HCT116 (cell line): Measurements from ENCODE around the gene KRTAP20-4. TPM values are rescaled to one million over a fixed set of nuclear protein-coding genes. Genes with fewer than 3 reads are reported as not detected.

Source experiments
- ATAC-seq: fragments of 200-7000 bp; cut with Tn5 transposase; 2 replicates; pipeline ENCODE4 v1.9.1; 2020; ENCODE audit warnings: mild to moderate bottlenecking, moderate library complexity
- BruUV-seq: library from RNA; stranded (reverse); fragments of 400-500 nt; replicated peaks from 2 replicates; lab custom pipeline; 2021; lab: Mats Ljungman, UMichigan
- CTCF ChIA-PET: fragments of 300-600 bp; sonication (Branson Sonifier 250); formaldehyde crosslinking; loops from one replicate; lab custom pipeline; 2021; ENCODE audit warnings: antibody characterized with exemption; lab: Charles Lee
- POLR2A ChIA-PET: fragments of 300-600, 350-600 bp; sonication (Branson Sonifier 250); formaldehyde crosslinking; loops from one replicate; lab custom pipeline; 2021; ENCODE audit warnings: antibody characterized with exemption; lab: Charles Lee
- RAD21 ChIA-PET, 2 experiments: fragments of 300-600 bp; sonication (Branson Sonifier 250); formaldehyde crosslinking; loops; one replicate each; lab custom pipeline; 2023; ENCODE audit warnings: low total read pairs in 2 of 2; ENCODE audit not compliant: uncharacterized antibody in 2 of 2, unreplicated experiment in 2 of 2, low non-redundant PET in 1 of 2; lab: Charles Lee
- DNase-seq: peaks from one replicate; pipeline ENCODE4 v3.0.0-alpha.2; 2010; ENCODE audit warnings: low read depth, low spot score
- H2AFZ ChIP-seq: fragments of 200-600 bp; shearing (Covaris generic), sonication (generic); 2 replicates; pipeline ENCODE4 v1.6.1; 2017; ENCODE audit warnings: low read depth, mixed run types, mixed read lengths, antibody characterized with exemption, low read length; ENCODE audit not compliant: poor library complexity, severe bottlenecking
- H3K27ac ChIP-seq: 2 replicates; pipeline ENCODE4 v1.5.1; 2012; ENCODE audit warnings: low read depth, low read length
- H3K27me3 ChIP-seq: fragments of 200-600 bp; sonication (generic); 2 replicates; pipeline ENCODE4 v1.6.1; 2016; ENCODE audit warnings: mixed run types, low read length, mixed read lengths; ENCODE audit not compliant: insufficient read depth
- H3K36me3 ChIP-seq, 2 experiments: fragments of 200-500 bp in 1 of 2; fragments of 200-600 bp in 1 of 2; sonication (Bioruptor generic) in 1 of 2; sonication (generic) in 1 of 2; 2 replicates each; pipeline versions ENCODE4 v1.5.1 to v1.6.1; 2014 to 2016; ENCODE audit warnings: low read length in 2 of 2, inconsistent platforms in 1 of 2, mixed read lengths in 1 of 2, mixed run types in 1 of 2; ENCODE audit not compliant: insufficient read depth in 2 of 2, control insufficient read depth in 1 of 2
- H3K4me1 ChIP-seq, 2 experiments: fragments of 200-600 bp in 1 of 2; sonication (generic) in 1 of 2; 2 replicates each; pipeline versions ENCODE4 v1.5.1 to v1.6.1; 2012 to 2017; ENCODE audit warnings: low read length in 2 of 2, inconsistent platforms in 1 of 2, mild to moderate bottlenecking in 1 of 2, mixed read lengths in 1 of 2, mixed run types in 1 of 2, moderate library complexity in 1 of 2; ENCODE audit not compliant: insufficient read depth in 2 of 2, control insufficient read depth in 1 of 2
- H3K4me2 ChIP-seq: fragments of 200-600 bp; sonication (generic); 2 replicates; pipeline ENCODE4 v1.6.1; 2017; ENCODE audit warnings: mixed run types, low read length, mixed read lengths
- H3K4me3 ChIP-seq, 2 experiments: fragments of 200-600 bp in 1 of 2; sonication (generic) in 1 of 2; replicated peaks in 1 of 2; 2 replicates each; pipeline ENCODE4 v1.5.1; 2011 to 2016; ENCODE audit warnings: low read length in 2 of 2, control low read depth in 1 of 2, low read depth in 1 of 2, mild to moderate bottlenecking in 1 of 2, mixed read lengths in 1 of 2, mixed run types in 1 of 2
- H3K79me2 ChIP-seq: fragments of 200-600 bp; sonication (generic); 2 replicates; pipeline ENCODE4 v1.6.1; 2017; ENCODE audit warnings: mild to moderate bottlenecking, mixed run types, low read length, moderate library complexity, mixed read lengths; ENCODE audit not compliant: insufficient read depth
- H3K9ac ChIP-seq: fragments of 200-600 bp; sonication (generic); 2 replicates; pipeline ENCODE4 v1.6.1; 2016; ENCODE audit warnings: low read length, mixed read lengths
- H3K9me2 ChIP-seq: fragments of 200-600 bp; sonication (generic), shearing (Covaris generic); 2 replicates; pipeline ENCODE4 v1.6.1; 2017; ENCODE audit warnings: mixed run types, mild to moderate bottlenecking, moderate library complexity; ENCODE audit not compliant: insufficient read depth
- H3K9me3 ChIP-seq, 2 experiments: fragments of 200-500 bp in 1 of 2; fragments of 200-600 bp in 1 of 2; sonication (Bioruptor generic) in 1 of 2; sonication (generic) in 1 of 2; 2 replicates each; pipeline ENCODE4 v1.6.1; 2014 to 2017; ENCODE audit warnings: low read length in 2 of 2, mixed read lengths in 2 of 2, inconsistent platforms in 1 of 2, low read depth in 1 of 2, mild to moderate bottlenecking in 1 of 2, mixed run types in 1 of 2, moderate library complexity in 1 of 2; ENCODE audit not compliant: control insufficient read depth in 1 of 2, insufficient read depth in 1 of 2
- H4K20me1 ChIP-seq: fragments of 200-600 bp; sonication (generic), shearing (Covaris generic); 2 replicates; pipeline ENCODE4 v1.6.1; 2017; ENCODE audit warnings: mixed run types, mild to moderate bottlenecking, moderate library complexity; ENCODE audit not compliant: insufficient read depth
- CBX3 ChIP-seq: IDR thresholded peaks from 2 replicates; pipeline ENCODE4 v1.6.1; 2012; ENCODE audit warnings: low read depth
- CEBPB ChIP-seq: IDR thresholded peaks from 2 replicates; pipeline ENCODE4 v1.6.1; 2012; ENCODE audit warnings: low read depth
- CTCF ChIP-seq, 3 experiments: fragments of 200-600 bp in 1 of 3; sonication (generic) in 1 of 3; IDR thresholded peaks in 2 of 3; conservative IDR thresholded peaks in 1 of 3; 2 replicates each; pipeline ENCODE4 v1.5.1; 2012 to 2017; ENCODE audit warnings: low read depth in 2 of 3, low read length in 2 of 3, antibody characterized with exemption in 1 of 3, borderline replicate concordance in 1 of 3, control low read depth in 1 of 3, mild to moderate bottlenecking in 1 of 3, mixed read lengths in 1 of 3, mixed run types in 1 of 3, moderate library complexity in 1 of 3; ENCODE audit not compliant: insufficient read depth in 1 of 3
- EGR1 ChIP-seq: IDR thresholded peaks from 2 replicates; pipeline ENCODE4 v1.6.1; 2012; ENCODE audit warnings: low read depth
- ELF1 ChIP-seq: IDR thresholded peaks from 2 replicates; pipeline ENCODE4 v1.6.1; 2012; ENCODE audit warnings: low read depth, borderline replicate concordance
- EZH2 ChIP-seq: fragments of 200-600 bp; sonication (generic); IDR thresholded peaks from 2 replicates; pipeline ENCODE4 v1.6.1; 2017; ENCODE audit warnings: antibody characterized with exemption, mixed run types
- EZH2phosphoT487 ChIP-seq: fragments of 200-600 bp; IDR thresholded peaks from 2 replicates; pipeline ENCODE4 v1.6.1; 2018; ENCODE audit warnings: antibody characterized with exemption, borderline replicate concordance
- FOSL1 ChIP-seq: IDR thresholded peaks from 2 replicates; pipeline ENCODE4 v1.6.1; 2012; ENCODE audit warnings: low read depth
- POLR2A ChIP-seq: IDR thresholded peaks from 2 replicates; pipeline ENCODE4 v1.7.0; 2011; ENCODE audit warnings: borderline replicate concordance; ENCODE audit not compliant: insufficient read depth, insufficient read length; ENCODE audit errors: extremely low read depth
- POLR2AphosphoS5 ChIP-seq: IDR thresholded peaks from 2 replicates; pipeline ENCODE4 v1.6.1; 2011; ENCODE audit warnings: mild to moderate bottlenecking, low read depth, low read length, moderate library complexity
- SIN3A ChIP-seq: IDR thresholded peaks from 2 replicates; pipeline ENCODE4 v1.6.1; 2012; ENCODE audit warnings: low read depth
- SP1 ChIP-seq: IDR thresholded peaks from 2 replicates; pipeline ENCODE4 v1.6.1; 2012; ENCODE audit warnings: low read depth
- SRF ChIP-seq: IDR thresholded peaks from 2 replicates; pipeline ENCODE4 v1.6.1; 2012; ENCODE audit warnings: low read depth
- TCF7L2 ChIP-seq: IDR thresholded peaks from 2 replicates; pipeline ENCODE4 v1.7.0; 2011; ENCODE audit warnings: borderline replicate concordance, inconsistent platforms; ENCODE audit not compliant: insufficient read depth, insufficient read length; ENCODE audit errors: extremely low read depth
- YY1 ChIP-seq: IDR thresholded peaks from 2 replicates; pipeline ENCODE4 v1.6.1; 2011; ENCODE audit warnings: low read length, low read depth, moderate library complexity, mild to moderate bottlenecking; ENCODE audit not compliant: insufficient replicate concordance; ENCODE audit errors: extremely low read depth
- ZFX ChIP-seq: fragments of 450-650 bp; IDR thresholded peaks from 2 replicates; pipeline ENCODE4 v1.6.1; 2017
- intact Hi-C: fragments of 100-400 bp; cut with micrococcal nuclease; formaldehyde crosslinking; loops from 2 replicates; pipeline ENCODE4 v1.10.0; 2022
- total RNA-seq: library from RNA; stranded (reverse); gene quantifications from one replicate; pipeline ENCODE4 v1.2.1, GENCODE V29; 2021; ENCODE audit not compliant: unreplicated experiment
- TF ChIP-seq, protein P1 (sequence below): IDR thresholded peaks from 2 replicates; pipeline ENCODE4 v1.6.1; 2012
- TF ChIP-seq, protein P2 (sequence below): IDR thresholded peaks from 2 replicates; pipeline ENCODE4 v1.6.1; 2012; ENCODE audit warnings: low read depth

Gene KRTAP20-4
- total RNA-seq, 1 experiment from 2014 or later: not detected

DNA sequence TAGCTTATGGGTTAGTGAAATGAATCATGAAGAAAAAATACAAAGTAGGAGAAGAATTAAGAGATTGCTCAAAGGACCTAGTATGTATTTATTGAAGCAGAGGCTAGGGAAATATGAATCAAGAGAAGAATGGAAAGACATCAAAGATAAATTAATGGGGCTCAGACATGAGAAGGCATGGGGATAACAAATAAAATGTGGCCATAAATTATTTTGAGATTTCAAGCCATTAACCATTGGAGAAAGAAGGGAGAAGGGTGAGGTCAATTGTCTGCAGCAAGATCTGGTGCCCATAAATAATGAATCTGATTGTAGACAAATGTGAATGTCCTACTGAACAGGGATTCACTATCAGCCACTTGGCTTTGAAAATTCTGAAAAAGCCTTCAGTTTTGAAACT, 32.5 kb downstream of the KRTAP20-4 start:
- no TSS peak for BruUV-seq
- ChIA-PET POLR2A (no interaction called here), CTCF (no interaction called here), RAD21 (no interaction called here)
- no peak overlapping the region for H2AFZ ChIP-seq
- no peak overlapping the region for H3K4me3 ChIP-seq
- TF ChIP-seq CEBPB (no peak), FOSL1 (no peak), SP1 (no peak), EZH2phosphoT487 (no peak), CBX3 (no peak)
- TF ChIP-seq, protein P1, sequence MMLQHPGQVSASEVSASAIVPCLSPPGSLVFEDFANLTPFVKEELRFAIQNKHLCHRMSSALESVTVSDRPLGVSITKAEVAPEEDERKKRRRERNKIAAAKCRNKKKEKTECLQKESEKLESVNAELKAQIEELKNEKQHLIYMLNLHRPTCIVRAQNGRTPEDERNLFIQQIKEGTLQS: no peak
- no peaks in the 10 kb centered on the region for H4K20me1 ChIP-seq
- H3K9me3 ChIP-seq: peaks cover 17 to 18% of the 10 kb centered on the region in 2 experiments; a peak in 3 of 4 replicates
- no peaks in the 10 kb centered on the region for H3K36me3 ChIP-seq
- no peaks in the 10 kb centered on the region for H3K4me1 ChIP-seq
- no peaks in the 10 kb centered on the region for H3K27me3 ChIP-seq
- DNase-seq (no peak), ATAC-seq (no peak)
- intact Hi-C loops: no loop called here
- no peaks in the 10 kb centered on the region for H3K79me2 ChIP-seq
- no peaks in the 10 kb centered on the region for H3K9me2 ChIP-seq
- no peak overlapping the region for H3K9ac ChIP-seq
- no peak overlapping the region for H3K27ac ChIP-seq
- H3K4me2 ChIP-seq: no peak overlapping the region

DNA sequence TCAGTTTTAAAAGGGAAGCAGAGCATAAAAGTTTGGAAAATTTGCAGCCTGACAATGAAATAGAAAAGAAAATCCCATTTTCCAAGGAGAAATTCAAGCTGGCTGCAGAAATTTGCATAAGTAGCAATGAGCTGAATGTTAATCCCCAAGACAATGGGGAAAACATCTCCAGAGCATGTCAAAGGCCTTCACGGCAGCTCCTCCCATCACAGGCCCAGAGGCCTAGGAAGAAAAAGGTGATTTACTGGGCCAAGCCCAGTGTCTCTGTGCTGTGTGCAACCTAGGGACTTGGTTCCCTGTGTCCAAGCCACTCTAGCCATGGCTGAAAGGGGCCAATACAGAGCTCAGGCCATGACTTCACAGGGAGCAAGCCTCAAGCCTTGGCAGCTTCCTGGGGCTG, 48.3 kb downstream of the KRTAP20-4 start:
- Histone ChIP-seq H3K4me3 (no peak overlapping the region), H4K20me1 (no peaks in the 10 kb centered on the region), H3K27me3 (no peaks in the 10 kb centered on the region), H3K9ac (no peak overlapping the region), H3K79me2 (no peaks in the 10 kb centered on the region), H2AFZ (no peak overlapping the region), H3K9me3 (peaks cover 0 to 33% of the 10 kb centered on the region in 2 experiments; a peak in 2 of 4 replicates), H3K36me3 (no peaks in the 10 kb centered on the region), H3K4me1 (no peaks in the 10 kb centered on the region), H3K27ac (no peak overlapping the region), H3K4me2 (no peak overlapping the region), H3K9me2 (no peaks in the 10 kb centered on the region)
- no peak for ATAC-seq
- CTCF ChIA-PET: no interaction called here
- DNase-seq: no peak
- POLR2A ChIA-PET: no interaction called here
- RAD21 ChIA-PET: no interaction called here
- no peak for TF ChIP-seq SIN3A
- no peak for TF ChIP-seq ELF1
- no peak for TF ChIP-seq SRF
- TF ChIP-seq YY1: no peak
- TF ChIP-seq, protein P2, sequence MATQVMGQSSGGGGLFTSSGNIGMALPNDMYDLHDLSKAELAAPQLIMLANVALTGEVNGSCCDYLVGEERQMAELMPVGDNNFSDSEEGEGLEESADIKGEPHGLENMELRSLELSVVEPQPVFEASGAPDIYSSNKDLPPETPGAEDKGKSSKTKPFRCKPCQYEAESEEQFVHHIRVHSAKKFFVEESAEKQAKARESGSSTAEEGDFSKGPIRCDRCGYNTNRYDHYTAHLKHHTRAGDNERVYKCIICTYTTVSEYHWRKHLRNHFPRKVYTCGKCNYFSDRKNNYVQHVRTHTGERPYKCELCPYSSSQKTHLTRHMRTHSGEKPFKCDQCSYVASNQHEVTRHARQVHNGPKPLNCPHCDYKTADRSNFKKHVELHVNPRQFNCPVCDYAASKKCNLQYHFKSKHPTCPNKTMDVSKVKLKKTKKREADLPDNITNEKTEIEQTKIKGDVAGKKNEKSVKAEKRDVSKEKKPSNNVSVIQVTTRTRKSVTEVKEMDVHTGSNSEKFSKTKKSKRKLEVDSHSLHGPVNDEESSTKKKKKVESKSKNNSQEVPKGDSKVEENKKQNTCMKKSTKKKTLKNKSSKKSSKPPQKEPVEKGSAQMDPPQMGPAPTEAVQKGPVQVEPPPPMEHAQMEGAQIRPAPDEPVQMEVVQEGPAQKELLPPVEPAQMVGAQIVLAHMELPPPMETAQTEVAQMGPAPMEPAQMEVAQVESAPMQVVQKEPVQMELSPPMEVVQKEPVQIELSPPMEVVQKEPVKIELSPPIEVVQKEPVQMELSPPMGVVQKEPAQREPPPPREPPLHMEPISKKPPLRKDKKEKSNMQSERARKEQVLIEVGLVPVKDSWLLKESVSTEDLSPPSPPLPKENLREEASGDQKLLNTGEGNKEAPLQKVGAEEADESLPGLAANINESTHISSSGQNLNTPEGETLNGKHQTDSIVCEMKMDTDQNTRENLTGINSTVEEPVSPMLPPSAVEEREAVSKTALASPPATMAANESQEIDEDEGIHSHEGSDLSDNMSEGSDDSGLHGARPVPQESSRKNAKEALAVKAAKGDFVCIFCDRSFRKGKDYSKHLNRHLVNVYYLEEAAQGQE: no peak
- TF ChIP-seq EZH2phosphoT487: no peak
- TF ChIP-seq FOSL1: no peak
- no peak for TF ChIP-seq POLR2AphosphoS5
- no peak for TF ChIP-seq EZH2
- TF ChIP-seq EGR1: no peak
- no peak for TF ChIP-seq POLR2A
- no peak for TF ChIP-seq CTCF (IDR thresholded peaks at IDR 0.05 in 2 of 3, conservative IDR thresholded peaks at IDR 0.05 in 1 of 3; ENCODE audit: borderline replicate concordance in 1 of 3, insufficient read depth in 1 of 3, low read depth in 2 of 3, low read length in 2 of 3)
- TF ChIP-seq TCF7L2: no peak
- no peak for TF ChIP-seq ZFX
- intact Hi-C loops: no loop called here
- BruUV-seq: no TSS peak
